A549 (cell line): ENCODE results near the gene LIMK2. TPM values are rescaled to one million over a fixed set of nuclear protein-coding genes. Genes with fewer than 3 reads are reported as not detected.

Source experiments
- ATAC-seq, 2 experiments: fragments of 200-7000 bp in 1 of 2; fragments of >200 bp in 1 of 2; cut with Nextera tagmentation in 1 of 2; cut with Tn5 transposase in 1 of 2; 3 replicates each; pipeline versions ENCODE4 v1.8.0 to v1.9.1; 2018 to 2020; ENCODE audit warnings: mild to moderate bottlenecking in 1 of 2, moderate library complexity in 1 of 2
- CTCF ChIA-PET: fragments of 300-600 bp; sonication (Branson Sonifier 250); formaldehyde crosslinking; extraction: SDS; loops from one replicate; lab custom pipeline; 2021; ENCODE audit warnings: antibody characterized with exemption, inconsistent platforms; lab: Yijun Ruan, JAX
- POLR2A ChIA-PET: fragments of 350-600 bp; formaldehyde crosslinking; extraction: SDS; loops from one replicate; lab custom pipeline; 2021; ENCODE audit warnings: antibody characterized with exemption, inconsistent platforms; lab: Yijun Ruan, JAX
- DNase-seq, 2 experiments: peaks; one replicate each; pipeline versions ENCODE4 v3.0.0 to v3.0.0-alpha.2; 2011 to 2016; ENCODE audit warnings: low read depth in 1 of 2, low spot score in 1 of 2
- FAIRE-seq: peaks from 2 replicates; lab custom pipeline; 2011; peaks lifted over from hg19 to GRCh38; lab: Jason Lieb, UNC
- H3K27ac ChIP-seq, 2 experiments: fragments of >200 bp; sonication (Bioruptor Twin); formaldehyde crosslinking; 3 replicates each; pipeline ENCODE4 v1.5.1; 2016 to 2017
- H3K4me1 ChIP-seq: fragments of >200 bp; sonication (Bioruptor Twin); formaldehyde crosslinking; 3 replicates; pipeline ENCODE4 v1.6.1; 2016
- H3K4me2 ChIP-seq: fragments of >200 bp; sonication (Bioruptor Twin); formaldehyde crosslinking; 3 replicates; pipeline ENCODE4 v1.6.1; 2016
- H3K4me3 ChIP-seq: fragments of >200 bp; sonication (Bioruptor Twin); formaldehyde crosslinking; 3 replicates; pipeline ENCODE4 v1.5.1; 2016
- H3K9me3 ChIP-seq: fragments of >200 bp; sonication (Bioruptor Twin); formaldehyde crosslinking; 3 replicates; pipeline ENCODE4 v1.6.1; 2016
- ATOH8 ChIP-seq: fragments of 250-450 bp; sonication (Bioruptor Pico); IDR thresholded peaks from 2 replicates; pipeline ENCODE4 v1.5.0; 2020; ENCODE audit warnings: low read depth, mild to moderate bottlenecking, moderate library complexity
- CBX2 ChIP-seq: fragments of 200-600 bp; sonication (generic); IDR thresholded peaks from 2 replicates; pipeline ENCODE4 v1.6.1; 2016; ENCODE audit warnings: low read depth, mild to moderate bottlenecking, borderline replicate concordance
- EHMT2 ChIP-seq: fragments of 200-600 bp; sonication (generic); IDR thresholded peaks from 2 replicates; pipeline ENCODE4 v1.6.1; 2016; ENCODE audit warnings: antibody characterized with exemption, low read depth, mild to moderate bottlenecking, moderate library complexity
- HES2 ChIP-seq: fragments of >200 bp; sonication (Bioruptor Twin); formaldehyde crosslinking; IDR thresholded peaks from 2 replicates; pipeline ENCODE4 v1.6.1; 2016
- HEYL ChIP-seq: fragments of 250-450 bp; sonication (Bioruptor Pico); IDR thresholded peaks from 2 replicates; pipeline ENCODE4 v1.8.0; 2021; ENCODE audit warnings: mild to moderate bottlenecking, moderate library complexity
- HMGXB4 ChIP-seq: fragments of 250-450 bp; sonication (Bioruptor Pico); IDR thresholded peaks from 2 replicates; pipeline ENCODE4 v1.5.0; 2021; ENCODE audit warnings: mild to moderate bottlenecking, moderate library complexity, borderline replicate concordance
- HOXB5 ChIP-seq: fragments of 250-450 bp; sonication (Bioruptor Pico); IDR thresholded peaks from 2 replicates; pipeline ENCODE4 v1.5.0; 2020; ENCODE audit warnings: mild to moderate bottlenecking, moderate library complexity
- JUN ChIP-seq, 2 experiments: fragments of >200 bp; sonication (Bioruptor Twin); formaldehyde crosslinking; IDR thresholded peaks; 2 replicates in 1 of 2; 3 replicates in 1 of 2; pipeline ENCODE4 v1.6.1; 2016 to 2017
- MAZ ChIP-seq: fragments of 150-350 bp; IDR thresholded peaks from 2 replicates; pipeline ENCODE4 v1.6.1; 2014; ENCODE audit warnings: antibody characterized with exemption, low read depth, low read length, borderline replicate concordance
- NFE2L2 ChIP-seq: fragments of 150-350 bp; conservative IDR thresholded peaks from 2 replicates; pipeline ENCODE4 v1.6.1; 2014; ENCODE audit warnings: low read length
- NPAS2 ChIP-seq: fragments of 250-450 bp; sonication (Bioruptor Pico); IDR thresholded peaks from 2 replicates; pipeline ENCODE4 v1.8.0; 2022; ENCODE audit warnings: mild to moderate bottlenecking, moderate library complexity, borderline replicate concordance
- PBX3 ChIP-seq: IDR thresholded peaks from 2 replicates; pipeline ENCODE4 v1.6.1; 2012
- POLR2A ChIP-seq: IDR thresholded peaks from 2 replicates; pipeline ENCODE4 v1.6.1; 2012; ENCODE audit warnings: mild to moderate bottlenecking, low read length
- POLR2AphosphoS2 ChIP-seq: conservative IDR thresholded peaks from 2 replicates; pipeline ENCODE4 v1.6.1; 2012; ENCODE audit warnings: low read length, improper control_type of control experiment, inconsistent platforms
- RARB ChIP-seq: fragments of 250-450 bp; sonication (Bioruptor Pico); IDR thresholded peaks from 2 replicates; pipeline ENCODE4 v1.8.0; 2021; ENCODE audit warnings: mild to moderate bottlenecking, moderate library complexity
- RCOR1 ChIP-seq: fragments of 150-350 bp; IDR thresholded peaks from 2 replicates; pipeline ENCODE4 v1.6.1; 2014; ENCODE audit warnings: antibody characterized with exemption, low read length, low read depth
- RFX5 ChIP-seq: fragments of 450-650 bp; IDR thresholded peaks from 2 replicates; pipeline ENCODE4 v1.7.1; 2014; ENCODE audit warnings: antibody characterized with exemption, mild to moderate bottlenecking, moderate library complexity
- SMC3 ChIP-seq: fragments of >200 bp; sonication (Bioruptor Twin); formaldehyde crosslinking; IDR thresholded peaks from 3 replicates; pipeline ENCODE4 v1.6.1; 2018; ENCODE audit warnings: inconsistent platforms
- SREBF2 ChIP-seq: fragments of 450-650 bp; IDR thresholded peaks from 2 replicates; pipeline ENCODE4 v1.6.1; 2014; ENCODE audit warnings: mild to moderate bottlenecking, moderate library complexity
- TP53 ChIP-seq: fragments of 250-450 bp; sonication (Bioruptor Pico); IDR thresholded peaks from 2 replicates; pipeline ENCODE4 v1.5.0; 2021; ENCODE audit warnings: mild to moderate bottlenecking, moderate library complexity
- ZSCAN20 ChIP-seq: fragments of 250-450 bp; sonication (Bioruptor Pico); IDR thresholded peaks from 2 replicates; pipeline ENCODE4 v1.8.0; 2022; ENCODE audit warnings: mild to moderate bottlenecking, moderate library complexity
- WGBS: methylation state at CpG from one replicate; pipeline ENCODE4 v1.1.6; 2017; ENCODE audit errors: missing lambda C conversion rate; 5-methylcytosine and 5-hydroxymethylcytosine counted together
- polyA plus RNA-seq, 4 experiments: library from polyadenylated mRNA; depleted of rRNA in 3 of 4; stranded (reverse); fragments of >200 nt; fragmentation: RNase III in 1 of 4; extraction: RNeasy Plus Mini Kit Qiagen cat#74134 plus additional on column Dnase treatment in 1 of 4; gene quantifications; 2 replicates in 3 of 4; 3 replicates in 1 of 4; pipeline ENCODE4 v1.2.3, GENCODE V29; 2011 to 2017

The LIMK2 gene
- polyA plus RNA-seq, 2 of the 4 experiments (the other 2 are of a cell fraction), result 3.1 to 6.9 TPM

GRCh38 chr22:31323578-31324550, 111.8 kb downstream of the LIMK2 start:
- H3K4me1 ChIP-seq, result no peaks in the 10 kb centered on the region
- no peak for TF ChIP-seq HES2
- TF ChIP-seq NFE2L2, result no peak
- TF ChIP-seq TP53 (CRISPR knock-in tag), result no peak
- TF ChIP-seq EHMT2, result no peak
- TF ChIP-seq NPAS2 (CRISPR knock-in tag), result no peak
- no peak for TF ChIP-seq CBX2
- TF ChIP-seq ZSCAN20 (CRISPR knock-in tag), result no peak
- TF ChIP-seq RFX5, result no peak
- no peak for TF ChIP-seq JUN (IDR thresholded peaks at IDR 0.05)
- TF ChIP-seq RCOR1, result no peak
- TF ChIP-seq POLR2AphosphoS2, result no peak
- TF ChIP-seq HOXB5 (CRISPR knock-in tag), result no peak
- TF ChIP-seq HEYL (CRISPR knock-in tag), result no peak
- TF ChIP-seq PBX3, result no peak
- no peak for TF ChIP-seq POLR2A
- no peak for TF ChIP-seq RARB
- TF ChIP-seq SMC3, result no peak
- no peak for TF ChIP-seq MAZ
- ATAC-seq (no peak), FAIRE-seq (no peak), DNase-seq (no peak)
- CTCF ChIA-PET, result interaction anchor here (5.8 kb wide), 1 partner anchor 11 kb away, joined by 43 read pairs; no protein-coding TSS in a partner anchor
- H3K9me3 ChIP-seq, result no peaks in the 10 kb centered on the region
- POLR2A ChIA-PET, result interaction anchor here (0.6 to 0.9 kb wide), 2 partner anchors 10 to 32 kb away, joined by 4 to 5 read pairs; partner anchors contain the start of gene PIK3IP1
- H3K4me3 ChIP-seq, result no peak overlapping the region
- H3K27ac ChIP-seq, result no peak overlapping the region
- WGBS, result 94% methylated on average over 7 of the region's 8 CpGs
- no peak overlapping the region for H3K4me2 ChIP-seq

GRCh38 chr22:31326877-31327276, 114.8 kb downstream of the LIMK2 start:
- TF ChIP-seq ATOH8 (CRISPR knock-in tag) (no peak), POLR2AphosphoS2 (no peak), HMGXB4 (CRISPR knock-in tag) (no peak), SREBF2 (no peak), JUN (IDR thresholded peaks at IDR 0.05) (no peak)
- no peak for FAIRE-seq

More at GRCh38 chr22:31326877-31327276, 114.8 kb downstream of the LIMK2 start:
- CTCF ChIA-PET, result interaction anchor here (1.5 to 5.8 kb wide), 3 partner anchors 14 to 54 kb away, joined by 4 to 43 read pairs (median 5); no protein-coding TSS in a partner anchor
- ATAC-seq, result no peak
- H3K4me1 ChIP-seq, result no peaks in the 10 kb centered on the region
- no peak overlapping the region for H3K4me3 ChIP-seq
- 96% methylated on average over 8 of the region's 9 CpGs for WGBS
- DNase-seq, result no peak
- H3K27ac ChIP-seq, result no peak overlapping the region
- POLR2A ChIA-PET, result interaction anchor here (1.0 kb wide), 1 partner anchor 10 kb away, joined by 3 read pairs; no protein-coding TSS in a partner anchor
- H3K4me2 ChIP-seq, result no peak overlapping the region
- no peaks in the 10 kb centered on the region for H3K9me3 ChIP-seq
